DMS114 treated with DMSO at 0.1 percent for 48 hours (cell line): ENCODE data around the gene NUMBL.
"Not testable (repeated sequence)": the region's sequence is repeated elsewhere in the genome, so short reads cannot be mapped to it uniquely, and the experiment has no call there.

Experiments
- DNase-seq: peaks from one replicate; lab custom pipeline; 2025; ENCODE audit not compliant: unreplicated experiment; lab: John Stamatoyannopoulos, UW

NUMBL gene

DNA sequence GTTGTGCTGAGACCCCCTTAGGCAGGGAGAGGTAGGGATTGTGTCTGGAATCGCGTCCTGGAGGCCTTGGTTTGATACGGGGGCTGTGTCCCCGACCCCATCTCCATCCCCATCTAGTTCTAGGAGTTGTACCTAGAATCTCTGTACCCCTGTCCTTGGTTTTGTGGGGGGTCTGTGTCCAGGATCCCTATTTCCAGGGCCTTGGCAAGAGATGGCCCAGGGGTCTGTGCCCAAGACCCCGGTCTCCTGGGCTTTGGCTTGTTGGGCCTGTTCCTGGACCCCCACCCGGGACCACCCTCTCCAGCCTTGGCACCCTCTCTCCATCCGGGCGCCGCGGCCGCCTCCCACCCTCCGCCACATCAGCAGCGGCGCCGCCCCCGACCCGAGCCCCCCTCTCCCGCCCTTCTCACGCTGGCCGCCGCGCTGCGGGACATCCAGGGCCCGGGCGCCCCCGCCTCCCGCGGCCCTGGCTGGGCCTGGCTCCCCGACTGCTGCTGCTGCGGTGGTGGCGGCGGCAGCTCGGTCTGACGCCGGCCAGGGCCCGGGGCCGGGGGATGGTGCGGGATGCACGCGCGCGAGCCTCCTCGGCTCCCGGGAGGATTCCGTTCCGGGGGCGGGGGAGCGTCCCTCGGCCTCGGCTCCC lies at the start of gene NUMBL:
NUMBL (minus strand) TSS at position 602 of the 643 bp plus-strand sequence; CDS start at position 434, 168 bp downstream.
- DNase-seq, result no peak

- DNase-seq, result no peak
Measured at GRCh38 chr19:40739030-40739839, 48.8 kb upstream of the NUMBL start.

DNA sequence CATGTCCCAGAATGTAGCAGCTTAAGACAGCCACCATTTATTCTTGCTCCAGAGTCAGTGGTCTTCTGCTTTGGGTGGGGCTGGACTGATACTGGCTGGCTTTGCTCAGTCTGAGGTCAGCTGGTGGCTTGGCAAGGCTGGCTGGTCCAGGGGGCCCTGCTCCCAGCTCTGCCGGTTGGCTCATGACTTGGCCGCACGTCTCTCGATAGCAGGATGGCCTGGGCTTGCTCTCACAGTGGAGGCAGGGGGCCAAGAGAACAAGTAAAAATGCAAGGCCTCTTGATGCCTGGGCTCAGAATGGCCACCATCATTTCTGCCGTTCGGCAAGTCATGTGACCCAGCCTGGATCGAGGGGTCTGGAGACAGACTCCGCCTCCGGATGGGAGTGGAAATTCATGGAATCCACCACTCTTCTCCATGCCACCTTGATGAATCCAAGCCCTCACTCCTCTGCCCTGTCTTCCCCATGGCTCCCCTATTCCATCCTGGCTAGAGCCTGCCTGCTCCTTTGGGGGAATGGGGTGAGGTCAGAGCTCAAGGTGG lies 46.7 kb upstream of the NUMBL start:
- no peak for DNase-seq

DNA sequence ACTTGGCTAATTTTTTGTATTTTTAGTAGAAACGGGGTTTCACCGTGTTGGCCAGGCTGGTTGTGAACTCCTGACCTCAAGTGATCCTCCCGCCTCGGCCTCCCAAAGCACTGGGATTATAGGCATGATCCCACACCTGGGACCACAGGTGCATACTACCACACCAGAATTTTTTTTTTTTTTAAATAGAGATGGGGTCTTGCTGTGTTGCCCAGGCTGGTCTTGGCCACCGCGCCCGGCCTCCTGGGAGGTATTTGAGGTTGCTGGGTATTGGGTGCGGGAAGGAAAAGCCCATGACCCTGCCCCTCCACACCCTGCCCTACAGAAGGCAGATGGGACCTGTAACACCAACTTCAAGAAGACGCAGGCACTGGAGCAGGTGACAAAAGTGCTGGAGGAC lies 46.2 kb upstream of the NUMBL start:
- no peak for DNase-seq

DNA sequence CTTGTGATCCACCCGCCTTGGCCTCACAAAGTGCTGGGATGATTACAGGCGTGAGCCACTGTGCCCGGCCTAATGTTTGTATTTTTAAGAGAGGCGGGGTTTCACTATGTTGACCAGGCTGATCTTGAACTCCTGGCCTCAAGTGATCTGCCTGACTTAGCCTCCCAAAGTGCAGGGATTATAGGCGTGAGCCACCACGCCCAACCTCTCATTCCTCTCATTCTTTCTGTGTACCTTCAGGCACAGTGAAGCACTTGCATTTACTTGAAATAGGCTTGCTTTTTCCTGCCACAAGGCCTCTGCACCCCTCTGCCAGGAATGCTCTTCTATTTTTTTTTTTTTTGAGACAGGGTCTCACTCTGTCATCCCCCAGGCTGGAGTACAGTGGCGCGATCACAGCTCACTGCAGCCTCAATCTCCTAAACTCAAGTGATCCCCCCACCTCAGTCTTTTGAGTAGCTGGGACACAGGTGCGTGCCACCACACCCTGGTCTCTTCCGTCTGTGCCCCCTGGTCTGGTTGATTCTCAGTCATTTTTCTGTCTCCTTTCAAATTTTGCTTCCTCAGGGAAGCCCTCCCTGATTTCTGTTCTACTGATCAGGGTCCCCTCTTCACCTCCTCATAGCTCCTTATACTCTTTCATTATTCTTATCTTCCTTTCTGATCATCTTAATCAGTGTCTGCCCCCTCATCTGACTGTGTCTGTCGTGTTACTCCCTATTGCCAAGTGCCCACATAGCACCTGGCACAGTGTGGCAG lies 44.7 kb upstream of the NUMBL start:
- DNase-seq, result no peak

DNA sequence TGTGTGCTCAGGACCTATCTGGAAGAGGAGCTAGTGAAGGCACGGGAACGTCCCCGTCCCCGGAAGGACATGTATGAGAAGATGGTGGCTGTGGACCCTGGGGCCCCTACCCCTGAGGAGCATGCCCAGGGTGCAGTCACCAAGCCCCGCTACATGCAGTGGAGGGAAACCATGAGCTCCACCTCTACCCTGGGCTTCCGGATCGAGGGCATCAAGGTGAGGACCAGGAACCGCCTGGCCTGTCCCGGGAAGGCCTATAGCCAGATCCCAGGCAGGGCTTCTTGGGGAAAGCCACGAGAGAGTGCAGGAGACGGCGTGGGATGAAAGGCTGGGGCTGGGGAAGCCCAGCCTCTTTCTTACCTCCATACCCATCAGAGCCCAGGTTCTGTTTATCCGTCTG lies 42.7 kb upstream of the NUMBL start:
- no peak for DNase-seq

- not testable (repeated sequence) for DNase-seq
Measured at GRCh38 chr19:40732304-40732703, 41.9 kb upstream of the NUMBL start.

- DNase-seq, result not testable (repeated sequence)
Measured at GRCh38 chr19:40730065-40730464, 39.6 kb upstream of the NUMBL start.

GRCh38 chr19:40726279-40726678 lies 35.8 kb upstream of the NUMBL start:
- no peak for DNase-seq

- DNase-seq, result no peak
Measured at GRCh38 chr19:40724855-40725254, 34.4 kb upstream of the NUMBL start.

DNA sequence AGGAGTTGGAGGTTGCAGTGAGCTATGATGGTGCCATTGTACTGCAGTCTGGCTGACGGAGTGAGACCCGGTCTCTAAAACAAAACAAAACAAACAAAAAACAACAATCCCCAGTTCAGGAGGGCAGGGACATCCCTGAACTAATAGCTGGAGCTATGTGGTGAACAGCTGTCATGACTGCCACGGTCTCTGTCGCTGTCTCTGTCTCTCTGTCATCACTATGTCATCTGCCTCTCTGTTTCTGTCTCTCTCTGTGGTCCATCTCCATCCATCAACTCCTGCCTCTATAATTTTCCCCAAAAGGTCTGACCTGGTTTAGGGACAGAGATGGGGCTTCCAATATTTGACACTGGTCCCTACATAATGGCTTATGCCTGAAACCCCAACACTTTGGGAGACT lies 33.9 kb upstream of the NUMBL start:
- DNase-seq, result no peak

- no peak for DNase-seq
Measured at GRCh38 chr19:40723661-40724254, 33.3 kb upstream of the NUMBL start.

- no peak for DNase-seq
Measured at GRCh38 chr19:40721936-40722661, 31.6 kb upstream of the NUMBL start.

GRCh38 chr19:40721140-40721486 lies 30.7 kb upstream of the NUMBL start:
- DNase-seq, result no peak

- DNase-seq, result no peak
Measured at GRCh38 chr19:40719414-40719894, 29.0 kb upstream of the NUMBL start.

DNA sequence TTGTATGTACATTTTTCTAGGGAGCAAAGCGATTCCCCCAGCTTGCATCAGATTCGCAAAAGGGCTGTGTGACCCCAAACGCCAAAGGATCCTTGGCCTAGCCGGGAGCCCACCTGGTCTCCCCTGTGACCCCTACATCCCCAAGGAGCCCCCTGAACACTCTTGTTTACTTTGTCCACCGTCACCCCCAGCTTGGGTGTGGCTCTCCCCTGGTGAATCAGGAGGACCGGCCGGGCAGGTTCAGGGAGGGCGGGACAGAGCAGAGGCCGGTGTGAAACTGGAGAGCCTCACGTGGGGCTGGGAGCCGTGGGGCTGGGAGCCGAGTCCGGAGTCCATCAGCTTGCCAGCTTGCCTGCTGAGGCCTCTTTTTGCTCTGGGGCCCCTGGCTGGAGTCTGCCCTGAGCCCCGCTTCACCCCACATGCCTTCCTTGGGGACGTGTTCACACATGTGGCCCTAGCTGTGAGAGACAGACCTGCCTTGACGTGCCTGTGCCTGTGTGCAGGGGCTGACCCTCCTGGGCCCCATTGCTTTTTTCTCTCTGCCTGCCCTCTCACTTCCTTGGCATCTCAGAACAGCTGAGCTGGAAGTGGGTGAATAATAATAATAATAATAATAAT lies 28.4 kb upstream of the NUMBL start:
- no peak for DNase-seq

DNA sequence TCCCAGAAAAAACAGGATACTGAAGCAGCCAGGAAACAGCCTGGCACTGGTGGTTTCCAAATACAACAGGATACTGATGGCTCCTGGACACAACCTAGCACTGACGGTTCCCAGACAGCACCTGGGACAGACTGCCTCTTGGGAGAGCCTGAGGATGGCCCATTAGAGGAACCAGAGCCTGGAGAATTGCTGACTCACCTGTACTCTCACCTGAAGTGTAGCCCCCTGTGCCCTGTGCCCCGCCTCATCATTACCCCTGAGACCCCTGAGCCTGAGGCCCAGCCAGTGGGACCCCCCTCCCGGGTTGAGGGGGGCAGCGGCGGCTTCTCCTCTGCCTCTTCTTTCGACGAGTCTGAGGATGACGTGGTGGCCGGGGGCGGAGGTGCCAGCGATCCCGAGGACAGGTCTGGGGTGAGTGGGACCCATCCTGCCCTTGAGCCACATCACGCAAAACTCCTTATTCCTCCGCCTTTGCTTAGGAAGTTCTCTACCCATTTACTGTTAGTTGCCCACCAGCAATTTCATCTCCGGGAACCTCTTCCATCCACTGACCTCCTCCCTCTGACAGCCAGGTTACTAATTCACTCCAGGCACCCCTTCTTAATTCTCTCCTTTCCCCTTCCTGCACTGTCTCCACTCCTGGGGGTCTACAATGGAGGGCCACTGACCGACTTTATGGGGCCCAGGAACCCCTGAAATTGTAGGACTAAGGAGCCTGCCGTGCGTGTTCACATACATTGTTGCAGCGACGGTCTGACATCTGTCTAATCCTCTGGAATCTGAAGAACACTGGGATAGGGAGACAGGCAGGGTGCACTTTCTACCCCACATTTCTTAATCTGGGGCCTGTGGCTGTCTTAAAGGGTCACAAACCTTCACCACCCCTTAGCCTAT lies 27.7 kb upstream of the NUMBL start:
- no peak for DNase-seq

DNA sequence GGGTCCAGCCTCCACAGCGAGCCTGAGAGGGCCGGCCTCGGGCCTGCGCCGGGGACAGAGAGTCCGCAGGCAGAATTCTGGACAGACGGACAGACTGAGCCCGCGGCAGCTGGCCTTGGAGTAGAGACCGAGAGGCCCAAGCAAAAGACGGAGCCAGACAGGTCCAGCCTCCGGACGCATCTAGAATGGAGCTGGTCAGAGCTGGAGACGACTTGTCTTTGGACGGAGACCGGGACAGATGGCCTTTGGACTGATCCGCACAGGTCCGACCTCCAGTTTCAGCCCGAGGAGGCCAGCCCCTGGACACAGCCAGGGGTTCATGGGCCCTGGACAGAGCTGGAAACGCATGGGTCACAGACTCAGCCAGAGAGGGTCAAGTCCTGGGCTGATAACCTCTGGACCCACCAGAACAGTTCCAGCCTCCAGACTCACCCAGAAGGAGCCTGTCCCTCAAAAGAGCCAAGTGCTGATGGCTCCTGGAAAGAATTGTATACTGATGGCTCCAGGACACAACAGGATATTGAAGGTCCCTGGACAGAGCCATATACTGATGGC lies 27.0 kb upstream of the NUMBL start:
- no peak for DNase-seq
